SK-N-SH treated with all-trans-retinoic acid at 6 μM for 48 hours (cell line): Measurements from ENCODE around the gene TBL1X.

ENCODE experiments used
- ATAC-seq: fragments of 200-7000 bp; cut with Tn5 transposase; 3 replicates; pipeline ENCODE4 v1.9.1; 2020; ENCODE audit warnings: mild to moderate bottlenecking, moderate library complexity
- BACH2 ChIP-seq: fragments of 250-450 bp; sonication (Bioruptor Pico); IDR thresholded peaks from 2 replicates; pipeline ENCODE4 v1.9.0; 2021; ENCODE audit warnings: mild to moderate bottlenecking, borderline replicate concordance
- CREB5 ChIP-seq: fragments of 250-450 bp; sonication (Bioruptor Pico); IDR thresholded peaks from 2 replicates; pipeline ENCODE4 v1.5.1; 2020; ENCODE audit warnings: low read depth, mild to moderate bottlenecking, moderate library complexity
- CSDC2 ChIP-seq: fragments of 250-450 bp; sonication (Bioruptor Pico); IDR thresholded peaks from 2 replicates; pipeline ENCODE4 v1.5.0; 2020; ENCODE audit warnings: mild to moderate bottlenecking, moderate library complexity
- CSRNP3 ChIP-seq: fragments of 250-450 bp; sonication (Bioruptor Pico); IDR thresholded peaks from 2 replicates; pipeline ENCODE4 v1.5.1; 2021; ENCODE audit warnings: mild to moderate bottlenecking, moderate library complexity
- ESRRG ChIP-seq: fragments of 250-450 bp; sonication (Bioruptor Pico); IDR thresholded peaks from 2 replicates; pipeline ENCODE4 v1.6.1; 2021; ENCODE audit warnings: mild to moderate bottlenecking
- ISL1 ChIP-seq: fragments of 250-450 bp; sonication (Bioruptor Pico); IDR thresholded peaks from 2 replicates; pipeline ENCODE4 v2.1.2; 2022; ENCODE audit warnings: mild to moderate bottlenecking, moderate library complexity
- OSR1 ChIP-seq: fragments of 250-450 bp; sonication (Bioruptor Pico); IDR thresholded peaks from 2 replicates; pipeline ENCODE4 v1.8.0; 2022; ENCODE audit warnings: moderate library complexity, mild to moderate bottlenecking, inconsistent platforms
- PATZ1 ChIP-seq: fragments of 250-450 bp; sonication (Bioruptor Pico); IDR thresholded peaks from 2 replicates; pipeline ENCODE4 v1.8.0; 2020; ENCODE audit warnings: mild to moderate bottlenecking, moderate library complexity, borderline replicate concordance
- POU6F1 ChIP-seq: fragments of 250-450 bp; sonication (Bioruptor Pico); IDR thresholded peaks from 2 replicates; pipeline ENCODE4 v1.8.0; 2021; ENCODE audit warnings: low read depth, mild to moderate bottlenecking, moderate library complexity, borderline replicate concordance
- PPARA ChIP-seq: fragments of 250-450 bp; sonication (Bioruptor Pico); IDR thresholded peaks from 2 replicates; pipeline ENCODE4 v1.5.0; 2020; ENCODE audit warnings: mild to moderate bottlenecking, borderline replicate concordance
- RARB ChIP-seq: fragments of 250-450 bp; sonication (Bioruptor Pico); IDR thresholded peaks from 2 replicates; pipeline ENCODE4 v1.8.0; 2021; ENCODE audit warnings: mild to moderate bottlenecking, moderate library complexity
- SNAI2 ChIP-seq: fragments of 250-450 bp; sonication (Bioruptor Pico); IDR thresholded peaks from 2 replicates; pipeline ENCODE4 v1.5.0; 2020; ENCODE audit warnings: mild to moderate bottlenecking, moderate library complexity
- TCF4 ChIP-seq: fragments of 250-450 bp; sonication (Bioruptor Pico); IDR thresholded peaks from 2 replicates; pipeline ENCODE4 v1.8.0; 2021; ENCODE audit warnings: mild to moderate bottlenecking, moderate library complexity, borderline replicate concordance
- TOX ChIP-seq: fragments of 250-450 bp; sonication (Bioruptor Pico); IDR thresholded peaks from 2 replicates; pipeline ENCODE4 v1.8.0; 2021; ENCODE audit warnings: mild to moderate bottlenecking, moderate library complexity, borderline replicate concordance
- TSHZ2 ChIP-seq: fragments of 250-450 bp; sonication (Bioruptor Pico); IDR thresholded peaks from 2 replicates; pipeline ENCODE4 v1.5.0; 2020; ENCODE audit warnings: mild to moderate bottlenecking, moderate library complexity
- ZC3H10 ChIP-seq: fragments of 250-450 bp; sonication (Bioruptor Pico); IDR thresholded peaks from 2 replicates; pipeline ENCODE4 v1.5.1; 2021; ENCODE audit warnings: mild to moderate bottlenecking, moderate library complexity
- ZFP3 ChIP-seq: fragments of 250-450 bp; sonication (Bioruptor Pico); IDR thresholded peaks from 2 replicates; pipeline ENCODE4 v1.5.0; 2020; ENCODE audit warnings: mild to moderate bottlenecking, moderate library complexity
- ZFP30 ChIP-seq: fragments of 450-650 bp; formaldehyde crosslinking; IDR thresholded peaks from 2 replicates; pipeline ENCODE4 v1.5.0; 2022; ENCODE audit warnings: mild to moderate bottlenecking, moderate library complexity
- ZNF565 ChIP-seq: fragments of 450-650 bp; formaldehyde crosslinking; conservative IDR thresholded peaks from 2 replicates; pipeline ENCODE4 v1.5.0; 2020; ENCODE audit warnings: low read depth, mild to moderate bottlenecking, moderate library complexity
- ZNF70 ChIP-seq: fragments of 450-650 bp; formaldehyde crosslinking; IDR thresholded peaks from 2 replicates; pipeline ENCODE4 v1.5.0; 2020; ENCODE audit warnings: mild to moderate bottlenecking, moderate library complexity
- ZNF8 ChIP-seq: fragments of 450-650 bp; formaldehyde crosslinking; IDR thresholded peaks from 2 replicates; pipeline ENCODE4 v1.5.0; 2020; ENCODE audit warnings: mild to moderate bottlenecking, moderate library complexity

The TBL1X gene

GRCh38 chrX:9724711-9725110 is 259.9 kb downstream of the TBL1X start:
- TF ChIP-seq ISL1 = no peak
- no peak for TF ChIP-seq TOX (CRISPR knock-in tag)
- no peak for TF ChIP-seq CSDC2 (CRISPR knock-in tag)
- TF ChIP-seq CREB5 = no peak
- no peak for TF ChIP-seq ZFP3 (CRISPR knock-in tag)
- TF ChIP-seq OSR1 (CRISPR knock-in tag) = no peak
- TF ChIP-seq TCF4 (CRISPR knock-in tag) = no peak
- no peak for TF ChIP-seq BACH2
- no peak for TF ChIP-seq ZNF70 (CRISPR knock-in tag)
- TF ChIP-seq ZNF8 = no peak
- no peak for TF ChIP-seq ZC3H10 (CRISPR knock-in tag)
- TF ChIP-seq ZFP30 (CRISPR knock-in tag) = no peak
- no peak for ATAC-seq

GRCh38 chrX:9728261-9728660 is 263.4 kb downstream of the TBL1X start:
- TF ChIP-seq TOX (CRISPR knock-in tag) = no peak
- TF ChIP-seq ZNF8 = no peak
- no peak for TF ChIP-seq CSDC2 (CRISPR knock-in tag)
- TF ChIP-seq ESRRG (CRISPR knock-in tag) = no peak
- no peak for TF ChIP-seq POU6F1 (CRISPR knock-in tag)
- TF ChIP-seq TSHZ2 (CRISPR knock-in tag) = no peak
- no peak for TF ChIP-seq PPARA (CRISPR knock-in tag)
- no peak for TF ChIP-seq RARB (CRISPR knock-in tag)
- TF ChIP-seq CSRNP3 (CRISPR knock-in tag) = no peak
- TF ChIP-seq SNAI2 (CRISPR knock-in tag) = no peak
- TF ChIP-seq ZC3H10 (CRISPR knock-in tag) = no peak
- no peak for TF ChIP-seq PATZ1 (CRISPR knock-in tag)
- no peak for TF ChIP-seq ZFP3 (CRISPR knock-in tag)
- TF ChIP-seq BACH2 = no peak
- no peak for TF ChIP-seq OSR1 (CRISPR knock-in tag)
- TF ChIP-seq ZNF565 = no peak
- TF ChIP-seq TCF4 (CRISPR knock-in tag) = no peak
- TF ChIP-seq ISL1 = no peak
- no peak for TF ChIP-seq ZFP30 (CRISPR knock-in tag)
- TF ChIP-seq, all 23 proteins: peak for 0

GRCh38 chrX:9729171-9729885 is 264.5 kb downstream of the TBL1X start:
- no peak for ATAC-seq
- TF ChIP-seq CSDC2 (CRISPR knock-in tag) (no peak), TCF4 (CRISPR knock-in tag) (no peak), TOX (CRISPR knock-in tag) (no peak), CREB5 (no peak), SNAI2 (CRISPR knock-in tag) (no peak), ZFP30 (CRISPR knock-in tag) (no peak), PATZ1 (CRISPR knock-in tag) (no peak), TSHZ2 (CRISPR knock-in tag) (no peak), ISL1 (no peak)

More at GRCh38 chrX:9728261-9728660, 263.4 kb downstream of the TBL1X start:
- no peak for ATAC-seq
